ENCODE data around the gene DYTN. TPM values are rescaled to one million over a fixed set of nuclear protein-coding genes. Genes with fewer than 3 reads are reported as not detected.
"Not testable (repeated sequence)": the region's sequence is repeated elsewhere in the genome, so short reads cannot be mapped to it uniquely, and the experiment has no call there.

DYTN gene
- total and polyA plus RNA-seq, 7 experiments from 2014 or later = not detected

DNA sequence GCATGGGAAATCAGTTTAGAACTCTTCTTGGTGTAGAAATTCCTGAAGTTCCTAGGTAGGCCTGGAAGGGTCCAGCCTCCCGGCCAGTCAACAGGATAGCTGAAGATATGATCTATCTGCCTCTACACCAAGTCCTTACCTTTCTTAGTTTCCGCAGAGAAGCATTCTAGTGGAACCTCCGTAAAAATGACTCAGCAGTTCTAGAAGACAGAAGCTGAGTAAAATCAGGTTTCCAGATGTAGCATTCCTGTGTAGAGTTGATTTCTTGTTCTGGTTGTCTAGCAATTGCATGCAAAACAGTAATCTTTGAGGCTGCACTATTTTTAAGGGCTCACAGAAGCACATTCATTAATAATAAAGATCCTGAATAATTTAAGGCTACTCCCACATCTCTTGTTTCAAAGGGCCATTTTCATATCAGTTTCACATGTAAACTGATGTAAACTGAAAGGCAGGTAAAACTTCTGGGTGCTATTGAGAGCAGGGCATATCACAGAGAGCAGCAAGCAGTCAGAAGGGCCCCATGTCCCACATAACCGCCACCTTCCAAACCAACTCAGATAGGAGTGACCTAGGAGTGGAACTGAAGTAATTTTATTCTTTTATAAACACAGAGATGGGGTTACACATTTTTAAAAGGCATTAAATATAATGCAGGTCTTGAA lies 3.2 kb upstream of the DYTN start:
- DNase-seq = no peak
- CTCF ChIA-PET = no interaction called here
- H3K36me3 Mint-ChIP-seq = peaks cover 0 to 7% (median 0%) of the 10 kb centered on the region in 5 donors

DNA sequence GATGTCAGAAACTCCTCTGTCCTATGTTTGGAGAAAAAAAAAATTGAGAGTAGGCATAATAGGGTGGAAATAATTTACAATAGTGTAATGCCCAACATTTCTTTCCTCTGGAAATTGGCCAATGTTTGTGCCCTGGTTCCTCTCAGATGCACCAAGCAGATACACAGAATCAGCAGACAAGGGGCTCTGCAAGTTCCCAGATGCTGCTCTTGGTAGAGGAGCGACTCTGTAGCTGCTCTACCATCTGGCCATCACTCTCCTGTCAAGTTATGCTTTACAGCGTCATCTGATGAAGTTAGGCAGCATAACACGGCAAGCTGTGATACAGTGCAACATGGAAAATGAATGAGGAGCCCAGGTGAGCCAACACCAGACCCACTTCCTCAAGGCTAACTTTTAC lies 1.6 kb downstream of the DYTN start:
- Mint-ChIP-seq H3K4me1 (peaks cover 0 to 5% (median 0%) of the 10 kb centered on the region in 7 donors), H3K27ac (peak overlapping the region in 1 of 9 donors; percentile 60), H3K9me3 (peaks cover 0 to 5% (median 0%) of the 10 kb centered on the region in 11 donors), H3K36me3 (peaks cover 0 to 3% (median 0%) of the 10 kb centered on the region in 5 donors), H3K4me3 (no peak overlapping the region), H3K27me3 (peaks cover 18 to 35% (median 23%) of the 10 kb centered on the region in 5 donors)
- CTCF ChIA-PET = no interaction called here
- H3K36me3 ChIP-seq (ENCODE audit: control insufficient read depth in 2 of 3, insufficient read depth in 3 of 3, low read length in 3 of 3) = no peaks in the 10 kb centered on the region
- intact Hi-C loops (cut with micrococcal nuclease) = no loop called here
- H3K9me3 ChIP-seq (ENCODE audit: control insufficient read depth in 2 of 3, low read length in 3 of 3) = no peaks in the 10 kb centered on the region
- POLR2A ChIA-PET = interaction anchor here (0.6 kb wide), 1 partner anchor 485 kb away, joined by 4 read pairs; no protein-coding TSS in a partner anchor
- no peak for DNase-seq
- no peaks in the 10 kb centered on the region for H3K4me1 ChIP-seq (ENCODE audit: control insufficient read depth in 2 of 2, insufficient read depth in 2 of 2, low read length in 2 of 2)
- H3K4me3 ChIP-seq (ENCODE audit: low read length) = no peak overlapping the region
- no peaks in the 10 kb centered on the region for H3K27me3 ChIP-seq (ENCODE audit: control insufficient read depth in 2 of 2, insufficient read depth in 2 of 2, low read length in 2 of 2)
- H3K27ac ChIP-seq (ENCODE audit: low read depth, low read length) = no peak overlapping the region
- ATAC-seq = no peak

More for the DNA sequence above, 3.2 kb upstream of the DYTN start:
- H3K9me3 ChIP-seq (ENCODE audit: control insufficient read depth in 2 of 3, low read length in 3 of 3) = no peaks in the 10 kb centered on the region
- peaks cover 0 to 3% of the 10 kb centered on the region in 2 donors for H3K27me3 ChIP-seq (ENCODE audit: control insufficient read depth in 2 of 2, insufficient read depth in 2 of 2, low read length in 2 of 2)
- Mint-ChIP-seq H3K9me3 (peaks cover 0 to 9% (median 4%) of the 10 kb centered on the region in 11 donors), H3K4me3 (no peak overlapping the region), H3K27ac (no peak overlapping the region), H3K27me3 (peaks cover 29 to 39% (median 31%) of the 10 kb centered on the region in 5 donors), H3K4me1 (no peaks in the 10 kb centered on the region)
- intact Hi-C loops (cut with micrococcal nuclease) = no loop called here
- no peak for ATAC-seq
- no peak overlapping the region for H3K27ac ChIP-seq (ENCODE audit: low read depth, low read length)
- no peaks in the 10 kb centered on the region for H3K36me3 ChIP-seq (ENCODE audit: control insufficient read depth in 2 of 3, insufficient read depth in 3 of 3, low read length in 3 of 3)
- H3K4me3 ChIP-seq (ENCODE audit: low read length) = no peak overlapping the region
- no peaks in the 10 kb centered on the region for H3K4me1 ChIP-seq (ENCODE audit: control insufficient read depth in 2 of 2, insufficient read depth in 2 of 2, low read length in 2 of 2)
- POLR2A ChIA-PET = no interaction called here

DNA sequence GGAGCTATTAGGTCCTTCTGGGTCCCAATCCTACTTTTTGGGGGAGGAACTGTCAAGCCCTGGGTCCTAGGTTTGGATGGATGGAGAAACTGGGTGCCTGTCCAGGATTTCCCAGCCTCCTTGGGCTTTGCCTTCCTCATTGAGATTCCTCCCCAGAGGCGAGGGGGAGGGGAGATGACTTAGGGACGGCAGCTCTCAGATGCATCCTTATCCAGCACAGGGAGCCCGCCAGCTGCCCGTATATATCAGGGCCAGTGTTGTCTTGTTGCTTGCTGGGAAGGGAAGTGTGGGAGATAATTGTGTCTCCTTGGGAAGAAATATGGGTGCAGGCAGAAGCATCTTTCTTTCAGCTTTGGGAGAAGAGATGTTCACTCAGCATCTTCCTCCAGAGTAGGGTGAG lies 3.0 kb downstream of the DYTN start:
- H3K27me3 Mint-ChIP-seq = peaks cover 17 to 35% (median 23%) of the 10 kb centered on the region in 5 donors
- DNase-seq; H3K27ac Mint-ChIP-seq; H3K4me1 ChIP-seq (ENCODE audit: control insufficient read depth in 2 of 2, insufficient read depth in 2 of 2, low read length in 2 of 2); H3K9me3 ChIP-seq (ENCODE audit: control insufficient read depth in 2 of 3, low read length in 3 of 3); H3K36me3 ChIP-seq (ENCODE audit: control insufficient read depth in 2 of 3, insufficient read depth in 3 of 3, low read length in 3 of 3); H3K9me3 Mint-ChIP-seq; H3K27me3 ChIP-seq (ENCODE audit: control insufficient read depth in 2 of 2, insufficient read depth in 2 of 2, low read length in 2 of 2); ATAC-seq; intact Hi-C loops (cut with micrococcal nuclease); H3K36me3 Mint-ChIP-seq; H3K27ac ChIP-seq (ENCODE audit: low read depth, low read length); H3K4me3 Mint-ChIP-seq; H3K4me1 Mint-ChIP-seq; POLR2A ChIA-PET; H3K4me3 ChIP-seq (ENCODE audit: low read length): not testable (repeated sequence)
- CTCF ChIA-PET = interaction anchor here (0.6 kb wide), 1 partner anchor 16 kb away, joined by 3 read pairs; no protein-coding TSS in a partner anchor

DNA sequence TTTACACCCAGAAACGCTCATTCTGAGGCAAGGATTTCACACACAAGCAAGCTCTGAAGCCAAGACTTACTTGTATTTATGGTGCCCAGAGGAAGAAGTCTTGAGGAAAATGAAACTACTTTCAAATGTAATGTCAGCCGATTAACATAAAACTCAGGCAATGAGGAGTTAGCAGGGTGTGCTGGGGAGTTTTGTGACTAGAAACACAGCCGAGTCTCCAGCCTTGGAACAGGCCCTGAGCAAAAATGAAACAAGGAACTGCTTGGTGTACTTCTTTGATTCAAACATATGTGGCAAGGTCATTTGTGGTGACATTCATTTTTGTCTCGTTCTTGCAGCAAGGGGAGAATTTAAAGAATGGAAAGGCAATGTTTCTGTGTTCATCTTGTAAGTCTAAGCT lies 4.5 kb downstream of the DYTN start:
- H3K4me1 Mint-ChIP-seq = peaks cover 0 to 5% (median 0%) of the 10 kb centered on the region in 7 donors
- Histone ChIP-seq H3K27ac (ENCODE audit: low read depth, low read length) (no peak overlapping the region), H3K36me3 (ENCODE audit: control insufficient read depth in 2 of 3, insufficient read depth in 3 of 3, low read length in 3 of 3) (no peaks in the 10 kb centered on the region), H3K4me3 (ENCODE audit: low read length) (no peak overlapping the region), H3K4me1 (ENCODE audit: control insufficient read depth in 2 of 2, insufficient read depth in 2 of 2, low read length in 2 of 2) (no peaks in the 10 kb centered on the region), H3K9me3 (ENCODE audit: control insufficient read depth in 2 of 3, low read length in 3 of 3) (no peaks in the 10 kb centered on the region), H3K27me3 (ENCODE audit: control insufficient read depth in 2 of 2, insufficient read depth in 2 of 2, low read length in 2 of 2) (no peaks in the 10 kb centered on the region)
- DNase-seq (no peak), ATAC-seq (peak; percentile 24)
- POLR2A ChIA-PET = no interaction called here
- no peak overlapping the region for H3K4me3 Mint-ChIP-seq
- CTCF ChIA-PET = no interaction called here
- intact Hi-C loops (cut with micrococcal nuclease) = no loop called here
- peaks cover 0 to 4% (median 0%) of the 10 kb centered on the region in 11 donors for H3K9me3 Mint-ChIP-seq
- no peak overlapping the region for H3K27ac Mint-ChIP-seq
- H3K27me3 Mint-ChIP-seq = peaks cover 10 to 31% (median 22%) of the 10 kb centered on the region in 5 donors
- no peaks in the 10 kb centered on the region for H3K36me3 Mint-ChIP-seq

DNA sequence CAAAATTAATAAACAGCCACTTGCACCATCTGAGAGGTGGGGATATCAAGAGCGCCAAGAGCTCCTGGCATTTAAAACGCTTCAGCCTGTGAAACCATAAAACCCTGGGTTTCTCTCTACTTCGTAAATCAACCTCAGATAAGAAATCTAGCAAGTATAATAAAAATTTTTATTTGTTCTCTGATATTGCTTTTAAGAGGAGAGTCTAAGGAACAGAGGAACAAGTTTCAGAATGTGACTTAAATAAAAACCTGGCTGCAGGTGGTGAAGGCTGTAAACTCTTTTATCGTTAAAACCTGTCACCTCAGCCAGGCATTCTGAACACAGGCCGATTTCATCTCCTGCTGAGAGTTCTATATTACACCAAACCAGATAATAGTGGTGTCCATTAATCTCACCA lies 9.9 kb downstream of the DYTN start:
- no peak for ATAC-seq
- intact Hi-C loops (cut with micrococcal nuclease) = no loop called here
- Histone ChIP-seq H3K9me3 (ENCODE audit: control insufficient read depth in 2 of 3, low read length in 3 of 3) (no peaks in the 10 kb centered on the region), H3K4me1 (ENCODE audit: control insufficient read depth in 2 of 2, insufficient read depth in 2 of 2, low read length in 2 of 2) (no peaks in the 10 kb centered on the region), H3K27me3 (ENCODE audit: control insufficient read depth in 2 of 2, insufficient read depth in 2 of 2, low read length in 2 of 2) (no peaks in the 10 kb centered on the region), H3K27ac (ENCODE audit: low read depth, low read length) (no peak overlapping the region), H3K36me3 (ENCODE audit: control insufficient read depth in 2 of 3, insufficient read depth in 3 of 3, low read length in 3 of 3) (no peaks in the 10 kb centered on the region), H3K4me3 (ENCODE audit: low read length) (no peak overlapping the region)
- CTCF ChIA-PET = no interaction called here
- DNase-seq = no peak
- Mint-ChIP-seq H3K27ac (no peak overlapping the region), H3K9me3 (no peaks in the 10 kb centered on the region), H3K4me1 (peaks cover 0 to 1% (median 0%) of the 10 kb centered on the region in 7 donors), H3K4me3 (no peak overlapping the region), H3K27me3 (peaks cover 0 to 13% (median 6%) of the 10 kb centered on the region in 5 donors), H3K36me3 (no peaks in the 10 kb centered on the region)
- POLR2A ChIA-PET = interaction anchor here (0.7 kb wide), 1 partner anchor 375 kb away, joined by 3 read pairs; no protein-coding TSS in a partner anchor

DNA sequence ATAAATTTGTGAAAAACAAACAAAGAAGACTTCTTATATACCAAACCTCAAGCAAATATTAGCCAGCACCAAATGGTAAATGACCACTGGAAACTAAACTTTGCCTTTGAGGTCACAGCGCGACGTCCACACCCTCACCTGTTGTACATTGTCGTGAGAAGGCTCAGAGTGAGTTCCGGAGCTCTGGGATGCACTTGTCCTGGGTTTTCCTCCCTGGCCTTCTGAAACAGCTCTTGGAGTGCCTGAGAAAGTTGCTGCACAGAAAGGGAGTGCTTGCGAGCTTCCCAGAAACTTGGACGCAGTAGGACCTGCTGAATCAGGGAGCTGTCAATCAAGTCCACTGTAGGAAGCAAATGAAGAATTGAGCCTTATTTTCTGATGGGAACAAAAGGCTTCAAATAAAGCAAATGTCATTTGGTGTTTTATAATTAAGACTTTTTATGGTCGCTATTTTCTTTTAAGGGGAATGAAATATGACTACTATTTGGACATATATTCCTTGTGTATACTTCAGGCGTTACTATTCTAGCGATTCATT lies 11.0 kb downstream of the DYTN start:
- no peak overlapping the region for H3K4me3 Mint-ChIP-seq
- intact Hi-C loops (cut with micrococcal nuclease) = no loop called here
- ATAC-seq (no peak), DNase-seq (no peak)
- H3K36me3 Mint-ChIP-seq = no peaks in the 10 kb centered on the region
- ChIA-PET POLR2A (no interaction called here), CTCF (interaction anchor here (0.5 kb wide), 1 partner anchor 217 kb away, joined by 4 read pairs; no protein-coding TSS in a partner anchor)
- Histone ChIP-seq H3K4me1 (ENCODE audit: control insufficient read depth in 2 of 2, insufficient read depth in 2 of 2, low read length in 2 of 2) (no peaks in the 10 kb centered on the region), H3K27ac (ENCODE audit: low read depth, low read length) (no peak overlapping the region), H3K4me3 (ENCODE audit: low read length) (no peak overlapping the region), H3K27me3 (ENCODE audit: control insufficient read depth in 2 of 2, insufficient read depth in 2 of 2, low read length in 2 of 2) (no peaks in the 10 kb centered on the region), H3K9me3 (ENCODE audit: control insufficient read depth in 2 of 3, low read length in 3 of 3) (no peaks in the 10 kb centered on the region), H3K36me3 (ENCODE audit: control insufficient read depth in 2 of 3, insufficient read depth in 3 of 3, low read length in 3 of 3) (no peaks in the 10 kb centered on the region)
- no peaks in the 10 kb centered on the region for H3K4me1 Mint-ChIP-seq
- no peaks in the 10 kb centered on the region for H3K9me3 Mint-ChIP-seq
- H3K27ac Mint-ChIP-seq = no peak overlapping the region
- peaks cover 5 to 13% (median 10%) of the 10 kb centered on the region in 5 donors for H3K27me3 Mint-ChIP-seq
